ENCODE data around the gene ORAI3. TPM values are rescaled to one million over a fixed set of nuclear protein-coding genes. Genes with fewer than 3 reads are reported as not detected.

The ORAI3 gene
- total RNA-seq, 5 donors from 2014 or later (not counting 1 experiment from before 2014, with no cell fraction given) = 6.6 to 22.3 (median 20.8) TPM

DNA sequence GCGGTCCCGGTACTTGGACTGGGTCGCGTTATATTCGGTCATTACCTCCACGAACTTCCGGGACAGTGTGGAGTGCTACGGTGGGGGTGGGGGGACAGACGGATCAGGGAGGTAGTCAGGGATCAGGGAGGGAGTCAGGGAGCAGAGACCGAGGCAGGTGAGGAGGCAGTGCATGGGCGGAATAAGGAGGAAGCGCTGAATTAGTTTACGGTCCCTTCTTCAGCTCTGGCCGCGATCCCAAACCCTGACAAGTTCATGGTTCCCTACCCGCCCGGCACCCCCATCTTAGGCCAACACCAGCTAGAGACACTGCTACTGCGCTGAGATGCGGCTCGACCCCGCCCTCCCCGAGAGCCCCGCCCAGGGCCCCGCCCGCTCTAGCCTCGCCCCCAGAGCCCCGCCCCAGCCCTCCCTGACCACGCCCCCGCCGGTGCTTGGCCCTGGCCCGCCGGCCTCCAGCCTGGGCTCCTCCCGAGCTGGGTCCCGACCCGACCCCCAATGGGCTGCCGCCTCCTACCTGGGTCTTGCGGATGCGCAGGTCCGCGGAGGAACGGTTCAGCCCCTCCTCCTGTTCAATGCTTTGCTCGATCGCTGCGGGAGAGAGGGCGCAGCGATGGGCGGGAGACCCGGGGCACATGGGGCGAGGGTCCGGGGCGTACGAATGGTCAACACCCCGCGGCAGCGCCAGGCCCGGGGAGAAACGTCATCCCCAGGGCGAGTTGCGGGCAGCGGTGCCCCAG, 48.3 kb downstream of the ORAI3 start:
- 6% methylated on average over 51 of the region's 60 CpGs for WGBS (ENCODE audit: insufficient coverage)
- Histone ChIP-seq H3K27ac (ENCODE audit: low read length) (no peak overlapping the region), H3K36me3 (ENCODE audit: control insufficient read depth in 2 of 2, extremely low read depth in 1 of 2, insufficient read depth in 1 of 2, low read length in 1 of 2) (no peaks in the 10 kb centered on the region), H3K4me1 (ENCODE audit: control insufficient read depth in 1 of 2, extremely low read depth in 1 of 2, insufficient read depth in 2 of 2, low read length in 2 of 2) (peaks cover 2 to 15% of the 10 kb centered on the region in 2 experiments), H3K9me3 (no peaks in the 10 kb centered on the region), H3K4me3 (ENCODE audit: control insufficient read depth in 1 of 2, extremely low read depth in 1 of 2, low read length in 1 of 2) (peak overlapping the region; percentile 49 to 52), H3K27me3 (replicated peaks in 1 of 2; ENCODE audit: control insufficient read depth in 2 of 2, extremely low read depth in 1 of 2, insufficient read depth in 2 of 2, low read length in 1 of 2) (peaks cover 0 to 22% of the 10 kb centered on the region in 2 experiments)
- peak; percentile 58 to 87 (median 74) for DNase-seq
- ChIA-PET POLR2A (interaction anchor here (0.6 to 0.7 kb wide), 2 partner anchors 81 to 121 kb away, joined by 3 to 7 read pairs; no protein-coding TSS in a partner anchor), CTCF (interaction anchor here in 1 of 2 donors (0.6 to 0.8 kb wide), 3 partner anchors 11 to 145 kb away, joined by 3 to 5 read pairs (median 4); no protein-coding TSS in a partner anchor)
- Mint-ChIP-seq H3K27ac (peak overlapping the region; percentile 71 to 72), H3K27me3 (no peaks in the 10 kb centered on the region), H3K9me3 (no peaks in the 10 kb centered on the region), H3K4me1 (peaks cover 0 to 11% (median 9%) of the 10 kb centered on the region in 3 donors), H3K36me3 (no peaks in the 10 kb centered on the region), H3K4me3 (peak overlapping the region; percentile 70 to 73 (median 72))
- ATAC-seq (replicated peaks in 1 of 4) = peak; percentile 98 to 100 (median 98)

DNA sequence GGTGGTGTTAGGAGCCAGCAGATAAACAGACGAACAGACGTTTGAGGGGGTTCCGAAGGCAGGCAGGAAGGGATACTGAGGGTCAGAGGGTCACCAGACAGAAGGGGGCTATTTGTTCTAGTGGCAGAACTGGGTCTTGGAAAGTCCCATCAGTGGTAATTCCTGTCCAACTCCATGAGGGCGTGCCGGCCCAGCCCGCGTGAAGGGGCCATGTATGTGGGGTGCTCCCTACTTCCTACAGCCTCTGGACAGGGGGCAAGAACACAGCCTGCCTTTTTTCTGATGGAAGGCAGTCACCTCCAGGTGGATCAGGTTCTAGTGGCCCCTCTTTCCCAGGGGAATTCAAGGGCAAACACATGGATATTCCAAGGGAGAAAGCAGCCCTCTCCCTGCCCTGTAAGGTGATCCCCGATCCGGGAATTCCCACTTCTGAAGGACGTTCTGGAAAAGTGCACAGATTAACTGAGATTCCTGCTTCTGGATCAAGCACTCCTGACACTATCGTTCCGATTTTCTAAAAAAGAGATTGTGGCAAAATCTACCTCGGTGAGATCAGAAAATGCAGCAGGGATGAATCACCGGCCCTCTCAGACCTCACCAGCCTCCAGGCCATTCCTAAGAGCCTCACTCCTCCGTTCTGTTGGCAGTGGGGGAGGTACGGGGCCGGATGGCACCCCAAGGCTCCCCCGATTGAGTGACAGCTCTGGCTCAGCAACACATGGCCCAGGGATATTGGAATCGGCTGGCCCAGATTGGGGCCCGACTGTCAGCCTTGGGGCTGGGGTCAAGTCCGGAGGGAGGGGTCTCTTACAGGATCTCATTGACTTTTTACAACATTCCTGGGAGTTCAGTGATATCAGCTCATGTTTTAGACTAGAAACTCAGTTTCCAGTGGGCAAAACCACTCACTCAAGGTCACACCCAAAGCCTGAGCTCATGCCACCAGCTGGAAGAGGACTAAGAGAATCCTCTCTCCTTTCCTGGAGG, 49.1 kb downstream of the ORAI3 start:
- no peak for DNase-seq
- ChIA-PET CTCF (interaction anchor here in 1 of 2 donors (0.6 to 0.8 kb wide), 3 partner anchors 10 to 144 kb away, joined by 3 to 5 read pairs (median 4); no protein-coding TSS in a partner anchor), POLR2A (no interaction called here)
- H3K27ac ChIP-seq (ENCODE audit: low read length) = no peak overlapping the region
- H3K4me1 ChIP-seq (ENCODE audit: control insufficient read depth in 1 of 2, extremely low read depth in 1 of 2, insufficient read depth in 2 of 2, low read length in 2 of 2) = peaks cover 2 to 15% of the 10 kb centered on the region in 2 experiments
- H3K9me3 ChIP-seq = no peaks in the 10 kb centered on the region
- no peak overlapping the region for H3K27ac Mint-ChIP-seq
- no peaks in the 10 kb centered on the region for H3K36me3 ChIP-seq (ENCODE audit: control insufficient read depth in 2 of 2, extremely low read depth in 1 of 2, insufficient read depth in 1 of 2, low read length in 1 of 2)
- H3K27me3 Mint-ChIP-seq = no peaks in the 10 kb centered on the region
- H3K9me3 Mint-ChIP-seq = no peaks in the 10 kb centered on the region
- peaks cover 0 to 11% (median 9%) of the 10 kb centered on the region in 3 donors for H3K4me1 Mint-ChIP-seq
- H3K36me3 Mint-ChIP-seq = no peaks in the 10 kb centered on the region
- 83% methylated on average over 13 of the region's 21 CpGs for WGBS (ENCODE audit: insufficient coverage)
- peak overlapping the region; percentile 41 to 52 for H3K4me3 ChIP-seq (ENCODE audit: control insufficient read depth in 1 of 2, extremely low read depth in 1 of 2, low read length in 1 of 2)
- no peak for ATAC-seq (replicated peaks in 1 of 4)
- peaks cover 0 to 26% of the 10 kb centered on the region in 2 experiments for H3K27me3 ChIP-seq (replicated peaks in 1 of 2; ENCODE audit: control insufficient read depth in 2 of 2, extremely low read depth in 1 of 2, insufficient read depth in 2 of 2, low read length in 1 of 2)
- H3K4me3 Mint-ChIP-seq = peak overlapping the region; percentile 43 to 70 (median 56)

DNA sequence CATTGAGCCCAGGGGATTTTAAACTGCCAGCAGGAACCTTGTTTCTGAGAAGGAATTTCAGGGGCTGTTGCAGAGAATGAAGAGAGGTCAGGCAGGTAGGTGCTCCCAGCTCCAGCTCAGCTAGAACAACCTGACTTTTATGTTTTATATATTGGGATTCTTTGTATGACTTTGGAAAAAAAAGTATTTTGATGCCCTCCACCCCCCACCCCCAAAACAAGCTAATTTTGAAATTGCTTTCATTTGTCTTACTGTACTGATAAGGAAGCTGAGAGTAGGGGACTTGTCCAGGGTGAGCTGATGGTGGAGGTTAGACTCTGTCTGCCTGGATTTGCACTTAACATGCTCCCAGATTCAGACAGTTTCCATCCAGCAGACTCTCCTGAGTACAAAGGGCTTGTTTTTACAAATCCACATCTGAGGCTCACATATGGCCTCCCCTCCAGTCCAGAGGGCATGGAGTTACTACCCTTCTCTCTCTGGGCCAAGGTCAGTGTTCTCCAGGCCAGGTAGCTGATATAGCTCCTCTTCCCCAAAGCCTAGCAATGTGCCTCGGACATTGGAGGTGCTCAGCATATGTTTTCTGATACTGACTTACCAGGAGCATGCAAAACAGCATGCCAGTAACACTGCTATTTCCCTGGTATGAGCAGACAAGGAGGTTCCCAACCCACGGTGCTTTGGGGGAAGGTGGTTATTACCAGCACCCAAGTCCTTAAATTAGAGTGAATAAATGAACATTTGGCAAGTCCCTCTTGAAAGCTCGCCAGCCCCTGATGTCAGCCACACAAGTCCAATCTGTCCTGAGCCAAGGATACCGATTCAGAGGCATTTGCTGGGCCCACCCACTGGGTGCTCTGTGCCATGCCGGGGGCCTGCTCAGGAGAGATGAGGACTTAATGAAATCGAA, 50.2 kb downstream of the ORAI3 start:
- ATAC-seq (replicated peaks in 1 of 4) (no peak), DNase-seq (no peak)
- Histone ChIP-seq H3K27me3 (replicated peaks in 1 of 2; ENCODE audit: control insufficient read depth in 2 of 2, extremely low read depth in 1 of 2, insufficient read depth in 2 of 2, low read length in 1 of 2) (peaks cover 0 to 26% of the 10 kb centered on the region in 2 experiments), H3K9me3 (no peaks in the 10 kb centered on the region), H3K4me1 (ENCODE audit: control insufficient read depth in 1 of 2, extremely low read depth in 1 of 2, insufficient read depth in 2 of 2, low read length in 2 of 2) (peaks cover 2 to 15% of the 10 kb centered on the region in 2 experiments), H3K27ac (ENCODE audit: low read length) (no peak overlapping the region), H3K36me3 (ENCODE audit: control insufficient read depth in 2 of 2, extremely low read depth in 1 of 2, insufficient read depth in 1 of 2, low read length in 1 of 2) (no peaks in the 10 kb centered on the region), H3K4me3 (ENCODE audit: control insufficient read depth in 1 of 2, extremely low read depth in 1 of 2, low read length in 1 of 2) (no peak overlapping the region)
- H3K36me3 Mint-ChIP-seq = no peaks in the 10 kb centered on the region
- no peak overlapping the region for H3K27ac Mint-ChIP-seq
- H3K27me3 Mint-ChIP-seq = no peaks in the 10 kb centered on the region
- POLR2A ChIA-PET = interaction anchor here (0.6 to 0.7 kb wide), 2 partner anchors 29 to 127 kb away, joined by 6 to 8 read pairs; no protein-coding TSS in a partner anchor
- WGBS (ENCODE audit: insufficient coverage) = 88% methylated on average over 5 of the region's 6 CpGs
- peaks cover 0 to 11% (median 9%) of the 10 kb centered on the region in 3 donors for H3K4me1 Mint-ChIP-seq
- H3K9me3 Mint-ChIP-seq = no peaks in the 10 kb centered on the region
- CTCF ChIA-PET = interaction anchor here in 1 of 2 donors (0.6 to 0.7 kb wide), 3 partner anchors 15 to 435 kb away, joined by 4 read pairs; no protein-coding TSS in a partner anchor
- H3K4me3 Mint-ChIP-seq = peak overlapping the region in 1 of 3 donors; percentile 70

DNA sequence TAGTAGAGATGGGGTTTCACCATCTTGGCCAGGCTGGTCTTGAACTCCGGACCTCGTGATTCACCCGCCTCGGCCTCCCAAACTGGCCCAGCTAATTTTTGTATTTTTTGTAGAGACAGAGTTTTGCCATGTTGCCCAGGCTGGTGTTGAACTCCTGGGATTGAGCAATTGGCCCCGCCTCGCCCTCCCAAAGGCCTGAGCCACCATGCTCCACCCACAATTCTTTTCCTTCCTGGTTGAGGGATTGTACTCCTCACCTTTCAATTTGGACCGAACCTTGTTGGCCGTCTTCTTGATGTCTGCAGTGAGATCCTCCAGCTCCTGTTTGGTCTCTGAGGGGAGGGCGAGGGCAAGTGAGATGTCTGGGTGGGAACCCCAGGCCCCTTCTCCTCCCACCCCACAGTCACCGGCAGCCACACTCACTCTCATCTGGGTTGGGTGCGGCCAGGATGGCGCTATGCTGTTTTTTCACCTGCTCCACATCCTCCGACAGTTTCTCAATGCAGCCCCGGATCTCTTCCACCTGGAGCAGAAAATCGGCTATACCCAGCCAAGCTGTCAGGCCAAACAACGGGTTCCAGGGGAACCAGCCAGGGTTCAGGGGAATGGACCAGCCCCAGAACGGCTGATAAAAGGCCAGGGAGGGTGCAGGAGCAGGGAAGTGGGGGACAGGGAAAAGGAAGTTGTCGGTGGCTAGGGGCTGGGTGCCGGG, 52.0 kb downstream of the ORAI3 start:
- CTCF ChIA-PET = no interaction called here
- peaks cover 2 to 15% of the 10 kb centered on the region in 2 experiments for H3K4me1 ChIP-seq (ENCODE audit: control insufficient read depth in 1 of 2, extremely low read depth in 1 of 2, insufficient read depth in 2 of 2, low read length in 2 of 2)
- 97% methylated on average over 11 of the region's 19 CpGs for WGBS (ENCODE audit: insufficient coverage)
- H3K27me3 Mint-ChIP-seq = peaks cover 0 to 1% of the 10 kb centered on the region in 2 donors
- H3K27me3 ChIP-seq (replicated peaks in 1 of 2; ENCODE audit: control insufficient read depth in 2 of 2, extremely low read depth in 1 of 2, insufficient read depth in 2 of 2, low read length in 1 of 2) = peaks cover 0 to 26% of the 10 kb centered on the region in 2 experiments
- no peaks in the 10 kb centered on the region for H3K36me3 ChIP-seq (ENCODE audit: control insufficient read depth in 2 of 2, extremely low read depth in 1 of 2, insufficient read depth in 1 of 2, low read length in 1 of 2)
- H3K27ac Mint-ChIP-seq = no peak overlapping the region
- no peak overlapping the region for H3K4me3 Mint-ChIP-seq
- POLR2A ChIA-PET = no interaction called here
- ATAC-seq (replicated peaks in 1 of 4) = no peak
- H3K36me3 Mint-ChIP-seq = no peaks in the 10 kb centered on the region
- H3K27ac ChIP-seq (ENCODE audit: low read length) = no peak overlapping the region
- H3K9me3 Mint-ChIP-seq = no peaks in the 10 kb centered on the region
- no peak overlapping the region for H3K4me3 ChIP-seq (ENCODE audit: control insufficient read depth in 1 of 2, extremely low read depth in 1 of 2, low read length in 1 of 2)
- H3K4me1 Mint-ChIP-seq = peaks cover 0 to 8% (median 7%) of the 10 kb centered on the region in 3 donors
- no peaks in the 10 kb centered on the region for H3K9me3 ChIP-seq
- DNase-seq = no peak

DNA sequence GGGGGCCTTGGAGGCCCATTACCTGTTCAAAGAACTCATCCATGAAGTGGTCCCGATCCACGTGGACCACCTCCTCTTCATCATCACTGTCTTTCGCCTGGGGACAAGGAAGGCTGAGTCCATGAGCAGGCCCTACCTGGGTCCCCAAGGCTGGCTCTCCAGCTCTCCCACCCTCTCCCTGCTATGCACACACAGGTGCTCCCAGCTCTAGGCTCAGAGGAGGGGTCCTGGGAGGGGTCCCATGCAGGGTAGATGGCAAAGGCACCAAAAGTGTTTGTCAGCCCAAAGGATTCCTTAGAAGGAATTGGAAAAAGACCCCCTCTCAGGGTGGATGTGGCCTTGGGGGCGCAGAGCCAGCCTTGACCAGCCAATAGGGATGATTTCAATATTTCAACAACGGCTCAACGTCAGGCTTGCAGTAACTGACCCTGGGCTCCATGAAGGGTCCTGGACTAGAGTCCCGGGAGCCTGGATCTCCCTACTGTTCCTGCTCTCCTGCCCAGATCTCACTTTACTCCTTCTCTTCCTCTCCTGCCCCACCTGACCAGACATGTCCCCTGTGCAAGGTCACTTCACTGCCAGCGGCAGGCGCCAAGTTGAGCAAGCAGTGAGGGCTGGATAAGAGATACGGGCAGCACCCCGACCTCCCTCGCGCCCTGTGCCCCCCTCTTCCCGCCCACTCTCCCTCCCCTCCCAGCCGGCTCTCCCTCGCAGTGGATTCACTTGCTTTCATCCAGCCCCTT, 52.8 kb downstream of the ORAI3 start:
- Mint-ChIP-seq H3K27me3 (peaks cover 0 to 1% of the 10 kb centered on the region in 2 donors), H3K9me3 (no peaks in the 10 kb centered on the region), H3K27ac (no peak overlapping the region), H3K4me1 (peaks cover 0 to 3% (median 3%) of the 10 kb centered on the region in 3 donors), H3K4me3 (no peak overlapping the region), H3K36me3 (no peaks in the 10 kb centered on the region)
- Histone ChIP-seq H3K4me1 (ENCODE audit: control insufficient read depth in 1 of 2, extremely low read depth in 1 of 2, insufficient read depth in 2 of 2, low read length in 2 of 2) (peaks cover 2 to 10% of the 10 kb centered on the region in 2 experiments), H3K36me3 (ENCODE audit: control insufficient read depth in 2 of 2, extremely low read depth in 1 of 2, insufficient read depth in 1 of 2, low read length in 1 of 2) (no peaks in the 10 kb centered on the region), H3K27me3 (replicated peaks in 1 of 2; ENCODE audit: control insufficient read depth in 2 of 2, extremely low read depth in 1 of 2, insufficient read depth in 2 of 2, low read length in 1 of 2) (peaks cover 0 to 20% of the 10 kb centered on the region in 2 experiments), H3K4me3 (ENCODE audit: control insufficient read depth in 1 of 2, extremely low read depth in 1 of 2, low read length in 1 of 2) (no peak overlapping the region), H3K27ac (ENCODE audit: low read length) (no peak overlapping the region), H3K9me3 (no peaks in the 10 kb centered on the region)
- CTCF ChIA-PET = interaction anchor here in 1 of 2 donors (0.8 kb wide), 1 partner anchor 67 kb away, joined by 3 read pairs; no protein-coding TSS in a partner anchor
- WGBS (ENCODE audit: insufficient coverage) = 89% methylated on average over 15 of the region's 16 CpGs
- POLR2A ChIA-PET = no interaction called here
- DNase-seq = no peak
- ATAC-seq (replicated peaks in 1 of 4) = no peak

Measured in T-cell (primary cell).